Pancreas (tissue), 10 donors: ENCODE data around the gene ANKH. TPM values are rescaled to one million over a fixed set of nuclear protein-coding genes. Genes with fewer than 3 reads are reported as not detected.

Source experiments
- ATAC-seq, 4 donors: fragments of 200-7000 bp; cut with Tn5 transposase; one replicate each; pipeline versions ENCODE4 v1.8.0 to v1.9.1; 2020; ENCODE audit warnings: mild to moderate bottlenecking in 4 of 4, moderate library complexity in 4 of 4
- DNase-seq, 6 donors: peaks; one replicate each; pipeline ENCODE4 v3.0.0-alpha.2; 2020
- FAIRE-seq: peaks from 2 replicates; lab custom pipeline; 2012; peaks lifted over from hg19 to GRCh38; lab: Jason Lieb, UNC
- H3K27ac ChIP-seq, 4 donors: fragments of 200-600 bp; sonication (generic); 1 replicate in 3 of 4; 2 replicates in 1 of 4; pipeline versions ENCODE4 v1.5.0 to v1.8.0; 2020
- H3K27me3 ChIP-seq, 4 donors: fragments of 200-600 bp; one replicate each; pipeline ENCODE4 v1.8.0; 2021
- H3K36me3 ChIP-seq, 3 donors: fragments of 200-600 bp; sonication (generic) in 1 of 3; one replicate each; pipeline versions ENCODE4 v1.5.0 to v1.8.0; 2020 to 2021
- H3K4me1 ChIP-seq, 3 donors: fragments of 200-600 bp; one replicate each; pipeline ENCODE4 v1.8.0; 2021
- H3K4me3 ChIP-seq, 4 donors: fragments of 200-600 bp; sonication (generic) in 2 of 4; one replicate each; pipeline versions ENCODE4 v1.5.0 to v1.8.0; 2020 to 2021
- H3K9me3 ChIP-seq, 4 donors: fragments of 200-600 bp; one replicate each; pipeline ENCODE4 v1.8.0; 2021
- CTCF ChIP-seq, 4 donors: fragments of 200-600 bp; sonication (generic) in 3 of 4; IDR thresholded peaks; one replicate each; pipeline versions ENCODE4 v1.5.0 to v1.8.0; 2021; ENCODE audit warnings: antibody characterized with exemption in 4 of 4
- WGBS, 2 donors: extraction: QIAGEN DNeasy Blood & Tissue Kit; methylation state at CpG; one replicate each; pipeline ENCODE4 v1.1.7; 2013; 5-methylcytosine and 5-hydroxymethylcytosine counted together
- intact Hi-C, 3 donors: fragments of 100-400 bp; cut with DNase I; formaldehyde crosslinking; loops; one replicate each; pipeline versions ENCODE4 v1.11.1 to v1.14.2; 2022
- polyA plus RNA-seq, 2 donors: library from polyadenylated mRNA; stranded (reverse); fragments of 200-250 nt; gene quantifications; one replicate each; pipeline ENCODE4 v1.2.3, GENCODE V29; 2013
- total RNA-seq, 6 donors: library from RNA; stranded (reverse); fragmentation: NEBNext Ultra II Directional in 4 of 6; extraction: Animal tissue kit (Norgen Biotek cat#: 25700) in 4 of 6; gene quantifications; one replicate each; pipeline versions ENCODE4 v1.2.1 to v1.2.4, GENCODE V29; 2021 to 2023
- donor health status: healthy with polysubstance abuse.
- donor health status: DM: no; HTN: no; CAD: no; lungs with moderate emphysema.
- donor health status: DM: no; HTN: no; CAD: no.
- donor health status: control.
- donor health status: control.
- donor health status: Bipolar disorder and iron deficiency.
- donor health status: DM: yes; HTN: yes; CAD: no.
- donor health status: DM: no; HTN: no; CAD: no.
- donor health status: DM: no; HTN: no; CAD: no.
- donor health status: DM: yes; HTN: yes; CAD: no.

Gene ANKH
- total and polyA plus RNA-seq, 8 donors: 11.8 to 48.6 (median 37.7) TPM

DNA sequence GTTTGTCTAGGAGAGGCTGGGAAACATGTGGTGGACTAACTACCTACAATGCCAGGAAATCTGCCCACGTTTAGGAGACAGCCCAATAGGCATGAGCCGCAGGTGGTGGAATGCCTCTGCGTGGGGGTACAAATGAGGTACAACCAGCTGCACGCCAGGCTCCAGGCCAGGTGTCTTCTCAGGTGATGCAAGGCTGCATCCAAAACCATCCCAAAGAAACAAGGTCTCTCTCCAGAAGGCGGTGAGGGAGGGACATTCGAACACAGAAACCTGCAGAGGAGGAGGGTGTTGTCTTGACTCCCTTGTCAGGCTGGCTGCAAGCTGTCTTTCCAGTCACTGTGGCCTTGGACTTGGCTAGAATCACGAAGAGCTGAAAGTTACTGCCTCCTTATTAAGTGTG lies 11.6 kb downstream of the ANKH start:
- Histone ChIP-seq H3K27me3 (no peaks in the 10 kb centered on the region), H3K36me3 (no peaks in the 10 kb centered on the region), H3K9me3 (no peaks in the 10 kb centered on the region), H3K27ac (no peak overlapping the region), H3K4me1 (peaks cover 0 to 17% (median 6%) of the 10 kb centered on the region in 3 donors), H3K4me3 (no peak overlapping the region)
- intact Hi-C loops: no loop called here
- FAIRE-seq (no peak), DNase-seq (no peak), ATAC-seq (peak; percentile 42 to 59 (median 58))
- no peak for TF ChIP-seq CTCF (IDR thresholded peaks at IDR 0.05)
- 42 to 51% methylated on average over 7 of the region's 7 CpGs for WGBS, 2 donors

DNA sequence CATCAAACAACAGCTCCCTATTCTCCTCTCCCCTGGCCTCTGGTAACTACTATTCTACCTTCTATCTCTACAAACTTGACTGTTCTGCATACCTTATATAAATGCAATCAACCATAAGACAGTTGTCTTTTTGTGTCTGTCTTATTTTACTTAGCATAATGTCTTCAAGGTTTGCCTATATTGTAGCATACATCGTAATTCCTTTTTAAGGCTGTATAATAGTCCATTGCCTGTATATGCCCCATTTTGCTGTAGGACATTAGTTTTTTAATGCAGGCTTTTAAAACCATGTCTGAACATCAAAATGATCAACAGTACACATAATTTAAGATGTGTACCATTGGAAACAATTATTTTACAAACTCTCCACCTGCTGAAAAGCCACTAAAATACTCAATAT lies 12.4 kb downstream of the ANKH start:
- DNase-seq: no peak
- FAIRE-seq: no peak
- no peak for ATAC-seq
- H3K27ac ChIP-seq: no peak overlapping the region
- H3K4me1 ChIP-seq: peaks cover 0 to 12% (median 6%) of the 10 kb centered on the region in 3 donors
- H3K9me3 ChIP-seq: no peaks in the 10 kb centered on the region
- no peak for TF ChIP-seq CTCF (IDR thresholded peaks at IDR 0.05)
- 99 to 100% methylated on average over 1 of the region's 1 CpG for WGBS, 2 donors
- H3K27me3 ChIP-seq: no peaks in the 10 kb centered on the region
- no peaks in the 10 kb centered on the region for H3K36me3 ChIP-seq
- intact Hi-C loops: no loop called here
- H3K4me3 ChIP-seq: no peak overlapping the region

GRCh38 chr5:14855366-14855765 lies 16.2 kb downstream of the ANKH start:
- no peak for TF ChIP-seq CTCF (IDR thresholded peaks at IDR 0.05)
- H3K27me3 ChIP-seq: no peaks in the 10 kb centered on the region
- no peaks in the 10 kb centered on the region for H3K36me3 ChIP-seq
- H3K27ac ChIP-seq: no peak overlapping the region
- ATAC-seq: no peak
- no peaks in the 10 kb centered on the region for H3K9me3 ChIP-seq
- WGBS, 2 donors: 94 to 95% methylated on average over 1 of the region's 1 CpG
- no peak for DNase-seq
- FAIRE-seq: no peak
- peaks cover 0 to 4% (median 0%) of the 10 kb centered on the region in 3 donors for H3K4me1 ChIP-seq
- intact Hi-C loops: no loop called here
- no peak overlapping the region for H3K4me3 ChIP-seq

DNA sequence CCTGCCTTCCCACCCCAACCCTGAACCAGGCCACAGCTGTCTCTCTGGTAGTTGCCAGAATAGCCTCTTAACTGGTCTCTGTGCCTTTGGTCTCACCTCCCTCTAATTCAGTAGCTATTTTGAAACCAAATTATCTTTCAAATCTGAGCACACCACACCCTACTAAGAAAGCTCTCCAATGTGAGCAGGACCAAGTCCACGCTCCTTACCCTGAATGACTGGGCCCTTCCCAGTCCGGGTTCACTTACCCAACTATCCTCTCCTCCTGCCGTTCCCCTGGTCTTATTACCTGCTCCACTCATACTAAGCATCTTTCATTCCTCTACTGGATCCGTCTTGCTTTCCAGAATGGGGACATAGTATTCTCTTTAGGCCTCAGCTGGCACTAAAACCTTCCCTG lies 16.8 kb downstream of the ANKH start:
- no peak for ATAC-seq
- FAIRE-seq: no peak
- intact Hi-C loops: no loop called here
- no peaks in the 10 kb centered on the region for H3K36me3 ChIP-seq
- WGBS, 2 donors: 93 to 99% methylated on average over 4 of the region's 4 CpGs
- no peaks in the 10 kb centered on the region for H3K27me3 ChIP-seq
- TF ChIP-seq CTCF (IDR thresholded peaks at IDR 0.05): no peak
- no peaks in the 10 kb centered on the region for H3K9me3 ChIP-seq
- H3K4me1 ChIP-seq: no peaks in the 10 kb centered on the region
- H3K4me3 ChIP-seq: no peak overlapping the region
- DNase-seq: no peak
- H3K27ac ChIP-seq: no peak overlapping the region

DNA sequence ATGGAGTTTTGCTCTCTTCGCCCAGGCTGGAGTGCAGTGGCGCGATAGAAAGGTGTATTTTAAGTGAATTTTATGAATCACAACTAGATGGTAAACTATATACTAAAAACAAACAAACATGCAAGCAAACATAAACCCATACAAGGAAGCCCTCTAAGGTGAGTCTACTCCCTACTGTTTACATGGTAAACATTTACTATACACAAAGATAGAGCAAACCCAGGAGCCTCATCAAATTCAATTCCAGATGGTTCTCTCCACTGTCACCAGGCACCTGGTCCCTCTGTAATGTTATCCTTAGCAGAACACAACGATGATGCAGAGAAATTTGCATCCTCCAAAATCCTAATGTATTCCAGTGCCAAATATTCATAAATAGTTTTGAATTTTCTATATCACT lies 17.9 kb downstream of the ANKH start:
- WGBS, 2 donors: 80 to 82% methylated on average over 4 of the region's 4 CpGs
- intact Hi-C loops: no loop called here

More for the DNA sequence above, 17.9 kb downstream of the ANKH start:
- DNase-seq: no peak
- Histone ChIP-seq H3K4me1 (no peaks in the 10 kb centered on the region), H3K27me3 (no peaks in the 10 kb centered on the region), H3K4me3 (no peak overlapping the region), H3K27ac (no peak overlapping the region), H3K36me3 (no peaks in the 10 kb centered on the region), H3K9me3 (no peaks in the 10 kb centered on the region)
- TF ChIP-seq CTCF (IDR thresholded peaks at IDR 0.05): no peak
- ATAC-seq: no peak
- no peak for FAIRE-seq
